Stomach (tissue), 9 donors: ENCODE measurements around the gene PLIN5. TPM values are rescaled to one million over a fixed set of nuclear protein-coding genes. Genes with fewer than 3 reads are reported as not detected.

ENCODE experiments used
- DNase-seq, 2 donors: peaks; one replicate each; pipeline versions ENCODE4 v3.0.0 to v3.0.0-alpha.2; 2013 to 2019
- H3K27ac ChIP-seq, 5 donors: fragments of 200-600 bp in 4 of 5; sonication (generic) in 4 of 5; one replicate each; pipeline ENCODE4 v1.5.1; 2013 to 2019; ENCODE audit warnings: mild to moderate bottlenecking in 1 of 5, moderate library complexity in 1 of 5
- H3K27me3 ChIP-seq, 3 donors: fragments of 200-600 bp; sonication (generic); one replicate each; pipeline ENCODE4 v1.5.1; 2017 to 2019; ENCODE audit warnings: mixed run types in 1 of 3
- H3K36me3 ChIP-seq, 4 donors: fragments of 200-600 bp; sonication (generic); 1 replicate in 3 of 4; 2 replicates in 1 of 4; pipeline ENCODE4 v1.5.1; 2016 to 2019
- H3K4me1 ChIP-seq, 4 donors: fragments of 200-600 bp; sonication (generic); one replicate each; pipeline ENCODE4 v1.5.1; 2016 to 2019
- H3K4me3 ChIP-seq, 4 donors: fragments of 200-600 bp; sonication (generic) in 3 of 4; one replicate each; pipeline ENCODE4 v1.5.1; 2016 to 2019; ENCODE audit warnings: mild to moderate bottlenecking in 1 of 4
- H3K9me3 ChIP-seq, 4 donors: fragments of 200-600 bp; sonication (generic); one replicate each; pipeline ENCODE4 v1.5.1; 2016 to 2019
- EP300 ChIP-seq: sonication (generic); formaldehyde crosslinking; IDR thresholded peaks from one replicate; pipeline ENCODE4 v1.6.1; 2017; ENCODE audit warnings: antibody characterized with exemption
- POLR2A ChIP-seq, 4 donors: fragments of 450-650 bp; IDR thresholded peaks; one replicate each; pipeline ENCODE4 v1.6.1; 2016; ENCODE audit warnings: antibody characterized with exemption in 4 of 4, control low read depth in 2 of 4, mild to moderate bottlenecking in 1 of 4, moderate library complexity in 1 of 4
- POLR2AphosphoS5 ChIP-seq, 3 donors: sonication (generic); formaldehyde crosslinking; IDR thresholded peaks; one replicate each; pipeline ENCODE4 v1.6.1; 2016; ENCODE audit warnings: antibody characterized with exemption in 3 of 3
- WGBS, 5 donors: extraction: QIAGEN DNeasy Blood & Tissue Kit in 3 of 5; methylation state at CpG; one replicate each; pipeline versions ENCODE4 v1.1.5 to v1.1.7; 2013 to 2018; 5-methylcytosine and 5-hydroxymethylcytosine counted together
- intact Hi-C: fragments of 100-400 bp; cut with DNase I; formaldehyde crosslinking; loops from one replicate; pipeline ENCODE4 v1.15.1; 2023; ENCODE audit warnings: low total_unique reads
- polyA plus RNA-seq, 3 donors: library from polyadenylated mRNA; stranded (reverse); fragments of 200-250 nt; gene quantifications; one replicate each; pipeline ENCODE4 v1.2.3, GENCODE V29; 2013
- total RNA-seq, 5 donors: library from RNA; depleted of rRNA; stranded (reverse); fragments of >200 nt; gene quantifications; one replicate each; pipeline versions ENCODE4 v1.1.0 to v1.2.3, GENCODE V29; 2014 to 2016
- TF ChIP-seq, protein P1 (sequence below), 7 experiments: fragments of 450-650 bp in 4 of 7; fragments of 200-600 bp in 3 of 7; sonication (generic) in 3 of 7; IDR thresholded peaks; one replicate each; pipeline ENCODE4 v1.5.1; 2016 to 2019; ENCODE audit warnings: antibody characterized with exemption in 7 of 7, control low read depth in 2 of 7, mild to moderate bottlenecking in 1 of 7
- donor health status: healthy with polysubstance abuse.
- donor health status: Bipolar disorder and iron deficiency.
- donor health status: healthy.

The PLIN5 gene
- total and polyA plus RNA-seq, 8 donors = 1.4 to 114 (median 31.6) TPM

- Histone ChIP-seq H3K9me3 (no peaks in the 10 kb centered on the region), H3K4me1 (peaks cover 17 to 39% (median 27%) of the 10 kb centered on the region in 4 donors), H3K4me3 (no peak overlapping the region), H3K27ac (peak overlapping the region; percentile 52 to 89 (median 79)), H3K27me3 (peaks cover 0 to 13% (median 0%) of the 10 kb centered on the region in 3 donors), H3K36me3 (peaks cover 0 to 8% (median 0%) of the 10 kb centered on the region in 4 donors)
- TF ChIP-seq POLR2A (IDR thresholded peaks at IDR 0.05) = no peak
- peak in 1 of 3 donors; percentile 31 for TF ChIP-seq POLR2AphosphoS5 (IDR thresholded peaks at IDR 0.05)
- DNase-seq = peak in 1 of 2 donors; percentile 64
- intact Hi-C loops = no loop called here
- WGBS, 5 donors = 54 to 67% (median 58%) methylated on average over 8 to 9 of the region's 9 CpGs
These were observed 15.3 kb downstream of the PLIN5 start for GRCh38 chr19:4519521-4520277.

- Histone ChIP-seq H3K4me1 (peaks cover 17 to 39% (median 27%) of the 10 kb centered on the region in 4 donors), H3K9me3 (no peaks in the 10 kb centered on the region), H3K4me3 (no peak overlapping the region), H3K27me3 (peaks cover 0 to 13% (median 0%) of the 10 kb centered on the region in 3 donors), H3K27ac (peak overlapping the region; percentile 52 to 89 (median 79)), H3K36me3 (peaks cover 0 to 8% (median 0%) of the 10 kb centered on the region in 4 donors)
- TF ChIP-seq, protein P1, sequence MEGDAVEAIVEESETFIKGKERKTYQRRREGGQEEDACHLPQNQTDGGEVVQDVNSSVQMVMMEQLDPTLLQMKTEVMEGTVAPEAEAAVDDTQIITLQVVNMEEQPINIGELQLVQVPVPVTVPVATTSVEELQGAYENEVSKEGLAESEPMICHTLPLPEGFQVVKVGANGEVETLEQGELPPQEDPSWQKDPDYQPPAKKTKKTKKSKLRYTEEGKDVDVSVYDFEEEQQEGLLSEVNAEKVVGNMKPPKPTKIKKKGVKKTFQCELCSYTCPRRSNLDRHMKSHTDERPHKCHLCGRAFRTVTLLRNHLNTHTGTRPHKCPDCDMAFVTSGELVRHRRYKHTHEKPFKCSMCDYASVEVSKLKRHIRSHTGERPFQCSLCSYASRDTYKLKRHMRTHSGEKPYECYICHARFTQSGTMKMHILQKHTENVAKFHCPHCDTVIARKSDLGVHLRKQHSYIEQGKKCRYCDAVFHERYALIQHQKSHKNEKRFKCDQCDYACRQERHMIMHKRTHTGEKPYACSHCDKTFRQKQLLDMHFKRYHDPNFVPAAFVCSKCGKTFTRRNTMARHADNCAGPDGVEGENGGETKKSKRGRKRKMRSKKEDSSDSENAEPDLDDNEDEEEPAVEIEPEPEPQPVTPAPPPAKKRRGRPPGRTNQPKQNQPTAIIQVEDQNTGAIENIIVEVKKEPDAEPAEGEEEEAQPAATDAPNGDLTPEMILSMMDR (IDR thresholded peaks at IDR 0.05) = no peak
- TF ChIP-seq EP300 = no peak
- TF ChIP-seq POLR2AphosphoS5 (IDR thresholded peaks at IDR 0.05) = no peak
- no peak for TF ChIP-seq POLR2A (IDR thresholded peaks at IDR 0.05)
- WGBS, 5 donors = 81 to 97% (median 91%) methylated on average over 6 of the region's 6 CpGs
- no peak for DNase-seq
- intact Hi-C loops = no loop called here
These were observed 15.9 kb downstream of the PLIN5 start for GRCh38 chr19:4519172-4519496.

DNA sequence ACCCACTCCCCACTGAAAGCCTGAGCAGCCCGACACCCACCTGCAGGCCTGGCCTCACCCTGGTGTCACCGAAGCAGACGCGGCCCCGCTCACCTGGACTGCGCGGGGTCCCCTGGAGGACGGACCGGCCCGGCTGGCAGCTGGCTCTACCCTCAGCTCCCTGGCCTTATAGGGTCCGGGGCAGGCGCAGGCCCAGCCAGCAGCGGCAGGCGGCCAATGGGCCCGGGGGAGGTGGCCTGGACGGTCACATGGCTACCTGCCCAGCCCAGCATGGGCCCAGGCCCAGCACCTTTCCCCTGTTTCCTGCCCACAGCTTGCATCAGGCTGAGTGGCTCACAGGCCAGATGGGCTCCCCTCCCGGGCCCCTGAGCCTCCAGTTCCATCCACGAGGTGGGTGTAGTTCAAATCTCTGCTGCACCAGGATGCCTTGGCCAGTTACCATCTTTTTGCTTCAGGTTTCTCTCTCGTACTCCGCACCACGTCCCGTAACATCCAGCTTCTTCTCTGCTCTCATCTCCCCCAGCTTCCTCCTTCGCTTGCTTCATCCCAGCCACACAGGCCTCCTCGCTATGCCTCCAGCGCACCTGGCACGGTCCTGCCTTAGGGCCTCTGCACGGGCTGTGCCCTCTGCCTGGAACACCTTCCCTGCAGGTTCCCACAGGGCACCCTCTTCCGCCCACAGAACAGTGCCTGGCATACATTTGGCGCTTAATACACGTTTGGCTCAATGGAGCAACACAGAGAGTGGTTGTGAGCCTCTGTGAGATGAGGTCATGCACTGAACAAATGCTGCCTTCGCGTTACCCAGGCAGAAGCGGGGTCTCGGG is 16.5 kb downstream of the PLIN5 start, which contains the start of gene PLIN4:
TSS of gene PLIN4 (minus strand) at position 142 of the 827 bp plus-strand sequence. CDS start 214 bp downstream, outside the sequence.
- H3K27me3 ChIP-seq = peaks cover 0 to 12% (median 0%) of the 10 kb centered on the region in 3 donors
- peak within 1 kb of the TSS; percentile 33 to 45 (median 40) for H3K4me3 ChIP-seq
- WGBS, 5 donors = 33 to 59% (median 37%) methylated on average over 21 to 34 of the region's 34 CpGs
- peaks cover 17 to 37% (median 26%) of the 10 kb centered on the region in 4 donors for H3K4me1 ChIP-seq
- no peaks in the 10 kb centered on the region for H3K9me3 ChIP-seq
- DNase-seq = peak; percentile 69 to 89
- peak; percentile 61 to 83 (median 63) for TF ChIP-seq POLR2AphosphoS5 (IDR thresholded peaks at IDR 0.05)
- TF ChIP-seq, protein P1 (IDR thresholded peaks at IDR 0.05) = no peak
- H3K27ac ChIP-seq = peak within 1 kb of the TSS; percentile 52 to 89 (median 79)
- peaks cover 0 to 14% (median 1%) of the 10 kb centered on the region in 4 donors for H3K36me3 ChIP-seq
- intact Hi-C loops = no loop called here

DNA sequence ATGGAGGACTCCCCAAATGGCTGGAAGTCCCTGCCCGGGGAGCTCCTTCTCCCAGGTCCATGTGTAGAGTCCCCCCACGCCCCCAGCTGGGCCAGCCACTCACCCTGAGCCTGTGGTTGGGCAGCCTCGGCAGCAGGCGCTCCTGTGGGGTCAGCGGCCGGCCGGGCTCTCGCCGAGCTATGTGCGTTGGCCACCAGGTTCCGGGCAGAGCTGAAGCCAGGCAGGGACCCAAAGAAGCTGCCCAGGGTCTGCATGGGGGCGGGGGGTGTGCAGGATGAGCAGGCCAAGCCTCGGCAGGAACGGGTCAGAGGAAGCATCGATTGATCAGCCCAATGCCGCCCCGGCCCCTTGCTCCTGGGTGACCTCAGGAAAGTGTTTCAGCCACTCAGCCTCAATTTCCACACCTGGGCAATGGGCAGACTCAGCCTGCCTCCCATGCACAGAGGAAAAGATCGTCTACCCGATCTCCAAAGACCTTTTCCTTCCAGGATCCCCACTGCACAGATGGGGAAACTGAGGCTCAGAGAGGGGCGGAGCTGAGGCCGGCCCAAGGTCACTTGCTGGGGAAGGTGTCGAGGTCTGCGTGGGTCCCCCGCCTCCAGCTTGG is 17.5 kb downstream of the PLIN5 start:
- Histone ChIP-seq H3K9me3 (no peaks in the 10 kb centered on the region), H3K27ac (peak overlapping the region in 4 of 5 donors; percentile 77 to 89 (median 80)), H3K36me3 (peaks cover 0 to 21% (median 8%) of the 10 kb centered on the region in 4 donors), H3K4me1 (peaks cover 17 to 37% (median 24%) of the 10 kb centered on the region in 4 donors), H3K4me3 (peak overlapping the region; percentile 33 to 45 (median 40)), H3K27me3 (peaks cover 0 to 8% (median 0%) of the 10 kb centered on the region in 3 donors)
- 77 to 90% (median 84%) methylated on average over 17 to 24 of the region's 24 CpGs for WGBS, 5 donors
- no peak for DNase-seq
- intact Hi-C loops = no loop called here
- TF ChIP-seq POLR2AphosphoS5 (IDR thresholded peaks at IDR 0.05) (no peak), POLR2A (IDR thresholded peaks at IDR 0.05) (no peak), EP300 (no peak)
- TF ChIP-seq, protein P1 (IDR thresholded peaks at IDR 0.05) = no peak
